Mucosa of rectum (tissue), 2 donors: Measurements from ENCODE around the gene WDR62.

Experiments used
- H3K27ac ChIP-seq, 2 donors: one replicate each; pipeline ENCODE4 v1.7.0; 2013; ENCODE audit warnings: inconsistent platforms in 2 of 2, low read depth in 2 of 2, low read length in 2 of 2
- H3K27me3 ChIP-seq, 2 donors: one replicate each; pipeline ENCODE4 v1.7.0; 2013; ENCODE audit warnings: low read length in 2 of 2; ENCODE audit not compliant: control insufficient read depth in 2 of 2, insufficient read depth in 2 of 2
- H3K36me3 ChIP-seq, 2 donors: one replicate each; pipeline ENCODE4 v1.7.0; 2013; ENCODE audit warnings: low read length in 2 of 2; ENCODE audit not compliant: control insufficient read depth in 2 of 2, insufficient read depth in 2 of 2
- H3K4me1 ChIP-seq, 2 donors: one replicate each; pipeline ENCODE4 v1.7.0; 2013; ENCODE audit warnings: low read length in 2 of 2, mild to moderate bottlenecking in 1 of 2; ENCODE audit not compliant: control insufficient read depth in 2 of 2, insufficient read depth in 2 of 2
- H3K4me3 ChIP-seq, 2 donors: one replicate each; pipeline ENCODE4 v1.7.0; 2013; ENCODE audit warnings: low read length in 2 of 2
- H3K9ac ChIP-seq, 2 donors: one replicate each; pipeline ENCODE4 v1.7.0; 2013; ENCODE audit warnings: low read length in 2 of 2, low read depth in 1 of 2, mild to moderate bottlenecking in 1 of 2
- H3K9me3 ChIP-seq, 2 donors: one replicate each; pipeline ENCODE4 v1.7.0; 2013; ENCODE audit warnings: low read length in 2 of 2; ENCODE audit not compliant: control insufficient read depth in 2 of 2
- donor health status: healthy.
- donor health status: Normal muscosa, but diverticular disease.

Gene WDR62

GRCh38 chr19:36093687-36094086 lies 39.0 kb downstream of the WDR62 start:
- no peak overlapping the region for H3K27ac ChIP-seq
- no peak overlapping the region for H3K4me3 ChIP-seq
- H3K9ac ChIP-seq = no peak overlapping the region
- H3K27me3 ChIP-seq = no peaks in the 10 kb centered on the region
- no peaks in the 10 kb centered on the region for H3K36me3 ChIP-seq
- H3K9me3 ChIP-seq = no peaks in the 10 kb centered on the region
- H3K4me1 ChIP-seq = no peaks in the 10 kb centered on the region

- no peak overlapping the region for H3K9ac ChIP-seq
- H3K27me3 ChIP-seq = no peaks in the 10 kb centered on the region
- no peak overlapping the region for H3K27ac ChIP-seq
- H3K4me3 ChIP-seq = no peak overlapping the region
- H3K9me3 ChIP-seq = no peaks in the 10 kb centered on the region
- H3K4me1 ChIP-seq = no peaks in the 10 kb centered on the region
- no peaks in the 10 kb centered on the region for H3K36me3 ChIP-seq
Measured at GRCh38 chr19:36097036-36097435, 42.3 kb downstream of the WDR62 start.

- Histone ChIP-seq H3K4me1 (no peaks in the 10 kb centered on the region), H3K27me3 (no peaks in the 10 kb centered on the region), H3K27ac (no peak overlapping the region), H3K9ac (no peak overlapping the region), H3K36me3 (no peaks in the 10 kb centered on the region), H3K4me3 (no peak overlapping the region), H3K9me3 (no peaks in the 10 kb centered on the region)
Measured at GRCh38 chr19:36099166-36099785, 44.6 kb downstream of the WDR62 start.

- no peaks in the 10 kb centered on the region for H3K9me3 ChIP-seq
- H3K27me3 ChIP-seq = no peaks in the 10 kb centered on the region
- H3K9ac ChIP-seq = no peak overlapping the region
- no peak overlapping the region for H3K27ac ChIP-seq
- H3K4me1 ChIP-seq = no peaks in the 10 kb centered on the region
- no peaks in the 10 kb centered on the region for H3K36me3 ChIP-seq
- H3K4me3 ChIP-seq = no peak overlapping the region
Measured at GRCh38 chr19:36100476-36100875, 45.8 kb downstream of the WDR62 start.

GRCh38 chr19:36101550-36102327 lies 47.0 kb downstream of the WDR62 start:
- no peaks in the 10 kb centered on the region for H3K4me1 ChIP-seq
- no peaks in the 10 kb centered on the region for H3K36me3 ChIP-seq
- no peak overlapping the region for H3K9ac ChIP-seq
- no peak overlapping the region for H3K4me3 ChIP-seq
- no peaks in the 10 kb centered on the region for H3K27me3 ChIP-seq
- H3K9me3 ChIP-seq = no peaks in the 10 kb centered on the region
- H3K27ac ChIP-seq = no peak overlapping the region

- Histone ChIP-seq H3K9ac (no peak overlapping the region), H3K4me3 (no peak overlapping the region), H3K4me1 (no peaks in the 10 kb centered on the region), H3K27ac (no peak overlapping the region), H3K27me3 (no peaks in the 10 kb centered on the region), H3K36me3 (no peaks in the 10 kb centered on the region), H3K9me3 (no peaks in the 10 kb centered on the region)
Measured at GRCh38 chr19:36103040-36103626, 48.4 kb downstream of the WDR62 start.

GRCh38 chr19:36103842-36104552 lies 49.3 kb downstream of the WDR62 start:
- Histone ChIP-seq H3K27me3 (no peaks in the 10 kb centered on the region), H3K9ac (no peak overlapping the region), H3K36me3 (no peaks in the 10 kb centered on the region), H3K4me3 (no peak overlapping the region), H3K9me3 (no peaks in the 10 kb centered on the region), H3K27ac (no peak overlapping the region), H3K4me1 (no peaks in the 10 kb centered on the region)

- H3K27ac ChIP-seq = no peak overlapping the region
- no peaks in the 10 kb centered on the region for H3K4me1 ChIP-seq
- H3K9me3 ChIP-seq = no peaks in the 10 kb centered on the region
- H3K36me3 ChIP-seq = peaks cover 0 to under 1% of the 10 kb centered on the region in 2 donors
- no peaks in the 10 kb centered on the region for H3K27me3 ChIP-seq
- H3K4me3 ChIP-seq = no peak overlapping the region
- H3K9ac ChIP-seq = no peak overlapping the region
Measured at GRCh38 chr19:36106441-36106840, 51.7 kb downstream of the WDR62 start.

- Histone ChIP-seq H3K9me3 (no peaks in the 10 kb centered on the region), H3K4me1 (no peaks in the 10 kb centered on the region), H3K36me3 (peaks cover 2 to 5% of the 10 kb centered on the region in 2 donors), H3K9ac (no peak overlapping the region), H3K27me3 (no peaks in the 10 kb centered on the region), H3K4me3 (no peak overlapping the region), H3K27ac (no peak overlapping the region)
Measured at GRCh38 chr19:36106991-36107390, 52.3 kb downstream of the WDR62 start.

- H3K27ac ChIP-seq = no peak overlapping the region
- no peaks in the 10 kb centered on the region for H3K27me3 ChIP-seq
- no peak overlapping the region for H3K4me3 ChIP-seq
- H3K4me1 ChIP-seq = peaks cover 0 to 5% of the 10 kb centered on the region in 2 donors
- peaks cover 2 to 17% of the 10 kb centered on the region in 2 donors for H3K36me3 ChIP-seq
- no peaks in the 10 kb centered on the region for H3K9me3 ChIP-seq
- H3K9ac ChIP-seq = no peak overlapping the region
Measured at GRCh38 chr19:36108684-36109083, 54.0 kb downstream of the WDR62 start.
